Mesothelial cell of epicardium (in vitro differentiated cells): ENCODE measurements around the gene HECTD4. TPM values are rescaled to one million over a fixed set of nuclear protein-coding genes. Genes with fewer than 3 reads are reported as not detected.
A peak's percentile ranks its signal among the peaks of the same experiment; 100 is the strongest.
"Not testable (repeated sequence)": the region's sequence is repeated elsewhere in the genome, so short reads cannot be mapped to it uniquely, and the experiment has no call there.

Experiments
- DNase-seq, 2 experiments: peaks; one replicate each; pipeline ENCODE4 v3.0.0; 2021; ENCODE audit warnings: low spot score in 2 of 2; ENCODE audit not compliant: unreplicated experiment in 2 of 2
- H3K27ac Mint-ChIP-seq: 2 replicates; pipeline ENCODE4 v1.8.0; 2021; ENCODE audit warnings: mixed read lengths
- H3K27me3 Mint-ChIP-seq: 2 replicates; pipeline ENCODE4 v1.8.0; 2021; ENCODE audit warnings: low read depth, mixed read lengths
- H3K36me3 Mint-ChIP-seq: 2 replicates; pipeline ENCODE4 v1.8.0; 2021; ENCODE audit warnings: mixed read lengths
- H3K4me1 Mint-ChIP-seq: 2 replicates; pipeline ENCODE4 v1.8.0; 2021; ENCODE audit warnings: mixed read lengths
- H3K4me3 Mint-ChIP-seq: 2 replicates; pipeline ENCODE4 v1.8.0; 2021; ENCODE audit warnings: mild to moderate bottlenecking, moderate library complexity, mixed read lengths
- H3K9me3 Mint-ChIP-seq: 2 replicates; pipeline ENCODE4 v1.8.0; 2021; ENCODE audit warnings: mixed read lengths
- total RNA-seq: library from RNA; stranded (reverse); gene quantifications from 3 replicates; pipeline ENCODE4 v1.2.1, GENCODE V29; 2021
- TF ChIP-seq, protein P1 (sequence below): fragments of 200-600 bp; sonication (generic); IDR thresholded peaks from one replicate; pipeline ENCODE4 v1.5.0; 2021; ENCODE audit warnings: antibody characterized with exemption; ENCODE audit not compliant: unreplicated experiment

HECTD4 gene
- total RNA-seq, 1 donor from 2014 or later, result 89.8 TPM

DNA sequence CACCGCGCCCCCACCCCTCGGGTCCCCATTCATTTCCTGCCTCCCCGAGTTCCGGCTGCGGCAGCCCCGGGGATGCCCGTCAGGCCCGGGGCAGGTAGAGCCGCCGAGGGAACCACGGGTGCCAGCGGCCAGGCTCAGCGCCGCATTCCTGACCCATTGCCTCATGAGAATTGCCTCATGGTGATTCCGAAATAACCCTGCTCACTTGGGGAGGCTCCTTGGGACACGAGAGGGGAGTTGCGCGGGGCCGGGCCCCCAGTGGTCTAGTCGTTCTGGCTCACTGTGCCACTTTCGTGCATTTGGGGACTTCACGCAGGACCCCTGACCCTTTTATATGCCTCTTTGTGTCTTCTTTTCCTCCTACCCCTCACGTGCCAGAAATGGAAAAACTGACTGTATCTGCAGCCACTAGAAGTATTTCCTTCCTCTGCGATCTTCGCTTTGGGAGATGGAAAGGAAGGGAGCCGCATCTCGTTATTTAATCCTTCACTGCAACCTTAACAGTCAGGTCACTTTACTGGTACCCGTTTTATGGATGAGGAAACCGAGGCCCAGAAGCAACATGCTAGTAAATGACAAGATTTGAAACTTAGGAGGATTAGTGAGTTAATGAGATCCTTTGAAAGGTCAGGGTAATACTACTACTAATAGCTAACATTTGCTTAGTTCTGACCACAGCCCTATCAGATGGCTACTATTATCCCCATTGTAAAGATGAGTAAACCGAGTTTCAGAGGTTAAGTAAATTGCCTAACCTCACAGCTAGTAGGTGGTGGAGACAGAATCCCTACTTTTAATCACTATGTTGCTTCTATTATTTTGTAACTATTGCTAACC is 37.3 kb upstream of the HECTD4 start:
- peaks cover 2% of the 10 kb centered on the region for H3K27me3 Mint-ChIP-seq
- TF ChIP-seq, protein P1, sequence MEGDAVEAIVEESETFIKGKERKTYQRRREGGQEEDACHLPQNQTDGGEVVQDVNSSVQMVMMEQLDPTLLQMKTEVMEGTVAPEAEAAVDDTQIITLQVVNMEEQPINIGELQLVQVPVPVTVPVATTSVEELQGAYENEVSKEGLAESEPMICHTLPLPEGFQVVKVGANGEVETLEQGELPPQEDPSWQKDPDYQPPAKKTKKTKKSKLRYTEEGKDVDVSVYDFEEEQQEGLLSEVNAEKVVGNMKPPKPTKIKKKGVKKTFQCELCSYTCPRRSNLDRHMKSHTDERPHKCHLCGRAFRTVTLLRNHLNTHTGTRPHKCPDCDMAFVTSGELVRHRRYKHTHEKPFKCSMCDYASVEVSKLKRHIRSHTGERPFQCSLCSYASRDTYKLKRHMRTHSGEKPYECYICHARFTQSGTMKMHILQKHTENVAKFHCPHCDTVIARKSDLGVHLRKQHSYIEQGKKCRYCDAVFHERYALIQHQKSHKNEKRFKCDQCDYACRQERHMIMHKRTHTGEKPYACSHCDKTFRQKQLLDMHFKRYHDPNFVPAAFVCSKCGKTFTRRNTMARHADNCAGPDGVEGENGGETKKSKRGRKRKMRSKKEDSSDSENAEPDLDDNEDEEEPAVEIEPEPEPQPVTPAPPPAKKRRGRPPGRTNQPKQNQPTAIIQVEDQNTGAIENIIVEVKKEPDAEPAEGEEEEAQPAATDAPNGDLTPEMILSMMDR, result peak; percentile 13

DNA sequence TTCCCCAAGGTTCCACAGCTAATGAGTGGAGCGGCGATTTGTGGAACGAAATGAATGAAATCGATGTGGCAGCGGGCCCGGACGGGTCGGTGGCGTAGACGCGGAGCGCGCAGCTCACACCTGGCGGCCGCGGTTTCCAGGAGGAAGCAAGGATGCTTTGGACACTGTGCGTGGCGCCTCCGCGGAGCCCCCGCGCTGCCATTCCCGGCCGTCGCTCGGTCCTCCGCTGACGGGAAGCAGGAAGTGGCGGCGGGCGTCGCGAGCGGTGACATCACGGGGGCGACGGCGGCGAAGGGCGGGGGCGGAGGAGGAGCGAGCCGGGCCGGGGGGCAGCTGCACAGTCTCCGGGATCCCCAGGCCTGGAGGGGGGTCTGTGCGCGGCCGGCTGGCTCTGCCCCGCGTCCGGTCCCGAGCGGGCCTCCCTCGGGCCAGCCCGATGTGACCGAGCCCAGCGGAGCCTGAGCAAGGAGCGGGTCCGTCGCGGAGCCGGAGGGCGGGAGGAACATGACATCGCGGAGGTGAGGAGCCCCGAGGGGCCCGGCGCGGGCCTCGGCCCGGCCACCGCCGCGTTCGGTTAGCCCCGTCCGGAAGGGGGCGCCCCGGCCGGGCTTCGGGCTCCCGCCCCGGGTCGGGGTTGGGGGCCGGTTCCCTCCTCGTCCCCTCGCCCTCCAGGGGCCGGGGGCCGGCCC is 36.5 kb upstream of the HECTD4 start, which contains the start of gene PTPN11:
PTPN11 (plus strand) TSS at position 340 of the 689 bp plus-strand sequence; CDS start at position 505, 165 bp downstream.
- Mint-ChIP-seq H3K4me1 (peaks cover 22% of the 10 kb centered on the region), H3K9me3 (no peaks in the 10 kb centered on the region), H3K36me3 (no peaks in the 10 kb centered on the region), H3K4me3 (peak within 1 kb of the TSS; percentile 89), H3K27me3 (peaks cover 2% of the 10 kb centered on the region), H3K27ac (peak within 1 kb of the TSS; percentile 99)
- TF ChIP-seq, protein P1, result peak; percentile 42
- peak; percentile 86 to 96 for DNase-seq

More for the DNA sequence above, 37.3 kb upstream of the HECTD4 start:
- peak overlapping the region; percentile 99 for H3K27ac Mint-ChIP-seq
- peaks cover 27% of the 10 kb centered on the region for H3K4me1 Mint-ChIP-seq
- DNase-seq, result peak; percentile 34 to 73
- no peaks in the 10 kb centered on the region for H3K9me3 Mint-ChIP-seq
- peak overlapping the region; percentile 89 for H3K4me3 Mint-ChIP-seq
- no peaks in the 10 kb centered on the region for H3K36me3 Mint-ChIP-seq

DNA sequence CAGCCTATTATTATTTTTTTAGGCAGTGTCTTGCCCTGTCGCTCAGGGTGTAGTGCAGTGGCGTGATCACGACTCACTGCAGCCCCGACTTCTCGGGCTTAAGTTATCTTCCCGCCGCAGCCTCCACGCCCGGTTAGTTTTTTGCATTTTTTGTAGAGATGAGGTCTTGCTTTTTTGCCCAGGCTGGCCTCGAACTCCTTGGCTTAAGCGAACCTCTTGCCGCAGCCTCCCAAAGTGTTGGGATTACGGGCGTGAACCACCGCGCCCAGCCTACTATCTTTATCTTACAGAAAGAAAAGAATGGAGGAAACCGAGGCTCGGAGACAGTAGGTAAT is 36.0 kb upstream of the HECTD4 start:
- Mint-ChIP-seq H3K27me3 (peaks cover 2% of the 10 kb centered on the region), H3K4me1 (peaks cover 22% of the 10 kb centered on the region), H3K4me3 (peak overlapping the region; percentile 89), H3K27ac (peak overlapping the region; percentile 95), H3K36me3 (no peaks in the 10 kb centered on the region), H3K9me3 (no peaks in the 10 kb centered on the region)
- TF ChIP-seq, protein P1, result no peak
- DNase-seq, result no peak

DNA sequence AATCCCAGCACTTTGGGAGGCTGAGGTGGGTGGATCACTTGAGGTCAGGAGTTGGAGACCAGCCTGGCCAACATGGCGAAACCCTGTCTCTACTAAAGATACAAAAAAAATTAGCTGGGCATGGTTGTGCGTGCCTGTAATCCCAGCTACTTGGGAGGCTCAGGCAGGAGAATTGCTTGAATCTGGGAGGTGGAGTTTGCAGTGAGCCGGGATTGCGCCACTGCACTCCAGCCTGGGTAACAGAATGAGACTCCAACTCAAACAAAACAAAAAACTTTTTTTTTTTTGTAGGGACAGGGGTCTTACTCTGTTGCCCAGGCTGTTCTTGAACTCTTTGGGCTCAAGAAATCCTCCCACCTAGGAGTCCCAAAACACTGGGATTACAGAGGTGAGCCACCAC is 33.2 kb upstream of the HECTD4 start:
- not testable (repeated sequence) for H3K4me3 Mint-ChIP-seq, H3K27me3 Mint-ChIP-seq, DNase-seq, H3K9me3 Mint-ChIP-seq, H3K27ac Mint-ChIP-seq, H3K36me3 Mint-ChIP-seq
- H3K4me1 Mint-ChIP-seq, result peaks cover 13% of the 10 kb centered on the region

DNA sequence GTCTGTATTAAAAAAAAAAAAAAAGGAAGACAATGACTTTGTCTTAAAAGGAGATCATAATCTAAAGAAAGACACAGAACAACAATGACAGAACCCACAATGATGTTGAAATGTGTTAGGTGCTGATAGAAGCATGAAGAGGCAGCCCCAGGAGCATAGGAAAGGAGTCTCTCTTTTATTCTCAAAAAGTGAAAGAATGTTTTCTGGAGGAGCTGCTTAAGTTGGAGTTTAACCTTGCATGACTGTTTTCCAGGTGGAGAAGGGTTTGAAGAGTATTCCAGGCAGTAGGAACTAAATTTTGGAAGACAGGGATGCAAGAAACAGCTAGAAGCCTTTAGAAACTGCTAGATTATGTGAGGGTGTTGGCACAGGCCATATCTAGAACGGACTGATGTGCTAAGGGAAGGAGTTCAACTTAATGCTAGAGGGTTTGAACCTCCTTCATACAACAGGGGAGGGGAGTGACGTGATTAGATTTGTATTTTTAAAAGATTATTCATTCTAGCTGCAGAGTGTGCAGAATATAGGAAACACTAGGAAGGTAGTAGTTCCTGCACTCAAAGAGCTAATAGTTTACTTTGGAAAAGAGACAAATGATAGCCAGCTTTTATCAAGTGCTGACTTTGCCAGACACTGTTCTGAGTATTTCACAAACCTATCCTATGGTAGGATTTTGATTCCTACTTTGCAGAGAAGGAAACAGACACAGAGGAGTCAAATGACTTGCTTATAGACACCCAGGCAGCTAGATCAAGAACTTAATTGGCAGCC is 31.8 kb upstream of the HECTD4 start:
- Mint-ChIP-seq H3K9me3 (no peaks in the 10 kb centered on the region), H3K27me3 (peaks cover 2% of the 10 kb centered on the region), H3K36me3 (no peaks in the 10 kb centered on the region), H3K27ac (no peak overlapping the region), H3K4me1 (peaks cover 3% of the 10 kb centered on the region), H3K4me3 (no peak overlapping the region)
- no peak for DNase-seq
- TF ChIP-seq, protein P1, result no peak
